ENCODE data around the gene TMEM95.

GRCh38 chr17:7396147-7396546, 41.2 kb downstream of the TMEM95 start:
- no peak for TF ChIP-seq SRF (IDR thresholded peaks at IDR 0.05; ENCODE audit: low read depth, low read length)
- no peak for TF ChIP-seq GABPA (IDR thresholded peaks at IDR 0.05; ENCODE audit: borderline replicate concordance, insufficient read depth, low read length)
- TF ChIP-seq YY1 (IDR thresholded peaks at IDR 0.05; ENCODE audit: low read depth, low read length): no peak
- TF ChIP-seq HDAC2 (IDR thresholded peaks at IDR 0.05; ENCODE audit: borderline replicate concordance in 1 of 2, low read depth in 2 of 2, low read length in 2 of 2): no peak
- no peak for TF ChIP-seq CTCF (IDR thresholded peaks at IDR 0.05; ENCODE audit: control extremely low read depth in 1 of 3, insufficient read depth in 1 of 3, low read depth in 1 of 3, low read length in 3 of 3)
- TF ChIP-seq TEAD4 (IDR thresholded peaks at IDR 0.05; ENCODE audit: low read depth, low read length): no peak
- TF ChIP-seq ZNF274 (IDR thresholded peaks at IDR 0.05; ENCODE audit: borderline replicate concordance, extremely low read depth, low read length): no peak
- no peak for TF ChIP-seq ASH2L (IDR thresholded peaks at IDR 0.05; ENCODE audit: low read length)

Measured in H1 (cell line).